Hematopoietic multipotent progenitor cell treated with erythropoietin and hydrocortisone succinate and interleukin-3 and kit ligand, for 15 days (in vitro differentiated cells): ENCODE results near the gene HIGD2A.

ENCODE experiments used
- DNase-seq: peaks from one replicate; pipeline ENCODE4 v3.0.0-alpha.2; 2015; ENCODE audit warnings: low spot score

Gene HIGD2A

DNA sequence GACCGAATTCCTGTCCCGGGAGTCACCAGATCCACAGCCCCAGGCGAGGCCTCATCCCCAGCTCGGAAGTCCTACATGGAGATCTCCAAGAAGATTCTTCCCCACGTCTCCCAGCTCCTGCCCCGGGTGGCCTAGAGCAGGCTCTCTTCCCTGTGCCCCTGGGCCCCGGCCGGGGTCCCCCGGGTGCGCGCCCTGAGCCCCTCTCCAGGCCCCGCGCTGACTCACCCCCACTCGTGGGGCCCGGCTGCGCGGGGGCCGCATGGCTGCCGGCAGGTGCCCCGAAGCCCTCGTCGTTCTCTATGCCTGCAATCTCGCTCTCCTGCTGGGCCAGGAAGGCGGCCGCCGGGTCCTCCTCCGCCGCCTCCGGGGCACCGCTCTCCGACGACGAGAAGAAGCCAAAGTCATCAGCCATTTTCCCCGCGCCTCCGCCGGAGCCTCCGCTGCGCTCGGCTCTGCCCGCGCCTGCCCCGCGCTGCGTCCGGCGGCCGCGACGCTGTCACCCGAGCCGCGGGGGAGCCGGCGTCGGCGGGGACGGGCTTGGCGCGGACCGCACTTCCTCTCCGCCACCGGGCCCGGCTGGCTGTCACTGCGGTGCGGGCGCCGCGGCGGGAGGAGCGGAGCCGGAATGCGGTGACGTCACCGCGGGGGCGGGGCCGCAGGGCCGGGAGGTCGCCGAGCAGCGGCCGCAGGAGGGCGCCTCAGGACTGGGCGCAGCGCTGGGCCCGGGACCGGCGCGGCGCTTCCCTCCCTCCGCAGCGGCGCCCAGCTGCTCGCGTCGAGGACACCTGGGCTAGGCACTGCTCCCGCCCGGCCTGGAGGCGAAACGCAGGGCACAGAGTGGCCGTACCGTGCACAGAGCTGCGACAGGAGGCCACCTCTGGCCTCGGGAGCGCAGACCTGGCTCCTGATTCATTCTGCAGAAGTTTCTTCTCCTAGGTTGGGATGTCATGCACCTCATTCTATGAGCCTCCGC lies 27.7 kb downstream of the HIGD2A start, which contains the start of gene CLTB:
Gene CLTB, minus strand, starts transcription at position 588 of the 973 bp plus-strand sequence. Its CDS starts 176 bp downstream, at position 412.
- peak; percentile 91 for DNase-seq

GRCh38 chr5:176416965-176417364 lies 28.4 kb downstream of the HIGD2A start:
- no peak for DNase-seq

DNA sequence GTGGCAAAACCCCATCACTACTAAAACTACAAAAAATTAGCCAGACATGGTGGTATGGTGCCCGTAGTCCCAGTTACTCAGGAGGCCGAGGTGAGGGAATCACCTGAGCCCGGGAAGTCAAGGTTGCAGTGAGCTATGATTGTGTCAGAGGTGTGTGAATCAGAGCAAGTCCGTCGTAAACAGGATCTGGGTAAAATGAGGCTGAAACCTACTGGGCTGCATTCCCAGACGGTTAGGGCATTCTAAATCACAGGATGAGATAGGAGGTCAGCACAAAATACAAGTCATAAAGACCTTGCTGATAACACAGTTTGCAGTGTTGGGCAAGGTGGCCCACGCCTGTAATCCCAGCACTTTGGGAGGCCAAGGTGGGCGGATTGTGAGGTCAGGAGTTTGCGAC lies 29.7 kb downstream of the HIGD2A start:
- no peak for DNase-seq

GRCh38 chr5:176420086-176420485 lies 31.5 kb downstream of the HIGD2A start:
- DNase-seq = no peak

DNA sequence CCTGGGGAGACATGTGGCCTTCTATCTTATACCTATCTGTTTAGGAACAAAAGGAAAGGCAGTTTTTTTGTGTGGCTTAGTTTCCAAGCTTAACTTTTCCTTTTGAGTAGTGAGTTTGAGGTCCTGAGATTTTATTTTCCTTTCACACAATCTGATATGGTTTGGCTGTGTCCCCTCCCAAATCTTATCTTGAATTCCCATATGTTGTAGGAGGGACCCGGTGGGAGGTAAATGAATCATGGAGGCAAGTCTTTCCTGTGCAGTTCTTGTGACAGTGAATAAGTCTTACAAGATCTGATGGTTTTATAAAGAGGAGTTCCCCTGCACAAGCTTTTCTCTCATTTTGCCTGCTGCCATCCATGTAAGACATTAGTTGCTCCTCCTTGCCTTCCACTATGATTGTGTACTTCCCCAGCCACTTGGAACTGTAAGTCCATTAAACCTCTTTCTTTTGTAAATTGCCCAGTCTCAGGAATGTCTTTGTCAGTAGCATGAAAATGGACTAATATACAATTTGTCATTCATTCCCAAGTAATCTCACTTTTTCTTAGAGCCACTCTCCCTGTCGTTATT lies 32.5 kb downstream of the HIGD2A start:
- DNase-seq = no peak

- no peak for DNase-seq
Observed at GRCh38 chr5:176424181-176424580, 35.6 kb downstream of the HIGD2A start.

GRCh38 chr5:176425138-176425537 lies 36.6 kb downstream of the HIGD2A start:
- no peak for DNase-seq

GRCh38 chr5:176425791-176426190 lies 37.2 kb downstream of the HIGD2A start:
- no peak for DNase-seq

DNA sequence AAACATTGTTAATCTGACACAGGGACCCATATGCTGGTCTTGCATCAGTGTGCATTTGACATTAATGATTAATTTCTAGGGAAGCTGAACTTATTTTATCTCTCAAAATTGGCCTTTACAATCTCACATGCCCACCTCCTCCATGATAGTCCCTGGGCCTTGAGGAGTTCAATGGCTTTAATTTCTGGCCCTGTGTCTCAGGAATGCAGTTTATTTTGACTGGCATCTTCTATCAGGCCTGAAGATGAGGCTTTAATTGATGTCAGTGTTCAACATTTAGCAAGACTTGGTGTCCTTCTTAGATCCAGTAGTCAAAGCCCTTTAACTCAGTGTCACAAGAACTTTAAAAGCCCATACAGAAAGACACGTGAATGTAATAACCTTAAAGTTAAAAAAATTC lies 38.3 kb downstream of the HIGD2A start:
- DNase-seq = no peak

DNA sequence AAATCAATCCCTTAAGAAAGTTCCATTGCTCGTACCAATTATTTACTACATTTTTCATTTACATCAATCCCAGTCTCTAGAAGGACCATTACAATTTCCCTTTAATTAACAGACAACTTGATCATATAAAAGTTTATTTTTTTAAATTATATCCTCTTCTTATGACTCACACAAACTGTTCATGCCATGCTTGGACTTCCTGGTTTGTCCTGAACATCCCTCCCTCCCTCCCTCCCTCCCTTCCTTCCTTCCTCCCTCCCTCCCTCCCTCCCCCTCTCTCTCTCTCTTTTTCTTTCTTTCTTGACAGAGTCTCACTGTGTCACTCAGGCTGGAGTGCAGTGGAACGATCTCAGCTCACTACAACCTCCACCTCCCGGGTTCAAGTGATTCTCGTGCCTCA lies 39.4 kb downstream of the HIGD2A start:
- no peak for DNase-seq

GRCh38 chr5:176429972-176430371 lies 41.4 kb downstream of the HIGD2A start:
- no peak for DNase-seq

DNA sequence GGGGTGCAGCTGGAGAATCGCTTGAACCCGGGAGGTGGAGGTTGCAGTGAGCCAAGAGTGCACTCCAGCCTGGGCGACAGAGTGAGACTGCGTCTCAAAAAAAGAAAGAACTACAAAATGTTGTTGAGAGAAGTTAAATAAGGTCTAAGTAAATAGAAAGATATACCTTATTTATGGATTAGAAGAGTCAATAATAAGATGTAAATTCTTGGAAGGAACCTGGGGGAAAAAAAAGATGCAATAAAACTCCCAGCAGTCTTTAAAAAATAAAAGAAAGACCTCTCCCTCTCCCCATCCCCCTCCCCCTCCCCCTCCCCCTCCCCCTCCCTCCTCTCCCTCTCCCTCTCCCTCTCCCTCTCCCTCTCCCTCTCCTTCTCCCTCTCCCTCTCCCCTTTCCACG lies 44.2 kb downstream of the HIGD2A start:
- DNase-seq = no peak

DNA sequence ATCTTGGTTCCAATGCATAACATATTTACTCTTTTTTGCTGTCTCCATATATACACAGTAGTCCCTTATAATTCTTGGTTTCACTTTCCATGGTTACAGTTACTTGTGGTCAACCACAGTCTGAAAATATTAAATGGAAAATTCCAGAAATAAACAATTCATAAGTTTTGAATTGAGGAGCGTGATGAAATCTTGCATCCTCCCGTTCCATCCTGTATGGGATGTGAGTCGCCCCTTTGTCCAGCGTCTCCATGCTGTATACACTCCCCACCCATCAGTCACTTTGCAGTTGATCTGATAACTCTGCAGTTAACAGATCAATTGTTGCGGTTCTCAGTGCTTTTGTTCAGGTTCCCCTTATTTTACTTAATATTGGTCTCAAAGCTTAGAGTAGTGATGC lies 48.1 kb downstream of the HIGD2A start:
- DNase-seq = no peak

GRCh38 chr5:176438959-176439757 lies 50.6 kb downstream of the HIGD2A start:
- DNase-seq = no peak
